Astrocyte (in vitro differentiated cells and primary cell): ENCODE data around the gene DCLK1. TPM values are rescaled to one million over a fixed set of nuclear protein-coding genes. Genes with fewer than 3 reads are reported as not detected.

ENCODE experiments used
- DNase-seq: peaks from one replicate; pipeline ENCODE4 v3.0.0-alpha.2; 2010; ENCODE audit warnings: low read depth
- FAIRE-seq: peaks from 2 replicates; lab custom pipeline; 2011; peaks lifted over from hg19 to GRCh38; lab: Jason Lieb, UNC
- H2AFZ ChIP-seq: 2 replicates; pipeline ENCODE4 v1.6.0; 2012; ENCODE audit warnings: low read depth, low read length, inconsistent platforms
- H3K27ac ChIP-seq: 2 replicates; pipeline ENCODE4 v1.5.1; 2011; ENCODE audit warnings: low read depth, low read length, inconsistent platforms
- H3K27me3 ChIP-seq: 2 replicates; pipeline ENCODE4 v1.6.0; 2011; ENCODE audit warnings: low read length, inconsistent platforms; ENCODE audit not compliant: insufficient read depth
- H3K36me3 ChIP-seq: 2 replicates; pipeline ENCODE4 v1.5.1; 2011; ENCODE audit warnings: low read length, inconsistent platforms; ENCODE audit not compliant: insufficient read depth
- H3K4me1 ChIP-seq: 2 replicates; pipeline ENCODE4 v1.5.1; 2011; ENCODE audit warnings: low read length, inconsistent platforms; ENCODE audit not compliant: insufficient read depth
- H3K4me2 ChIP-seq: 2 replicates; pipeline ENCODE4 v1.6.0; 2012; ENCODE audit warnings: low read length, inconsistent platforms
- H3K4me3 ChIP-seq: 2 replicates; pipeline ENCODE4 v1.5.1; 2011; ENCODE audit warnings: low read depth, mild to moderate bottlenecking, low read length, inconsistent platforms; ENCODE audit not compliant: insufficient read depth
- H3K79me2 ChIP-seq: 2 replicates; pipeline ENCODE4 v1.6.0; 2012; ENCODE audit warnings: mild to moderate bottlenecking, low read length, inconsistent platforms; ENCODE audit not compliant: insufficient read depth
- H3K9ac ChIP-seq: 2 replicates; pipeline ENCODE4 v1.6.0; 2012; ENCODE audit warnings: mild to moderate bottlenecking, low read length, inconsistent platforms
- H3K9me3 ChIP-seq: 2 replicates; pipeline ENCODE4 v1.5.1; 2012; ENCODE audit warnings: low read depth, mild to moderate bottlenecking, low read length, inconsistent platforms; ENCODE audit not compliant: insufficient read depth
- H4K20me1 ChIP-seq: 2 replicates; pipeline ENCODE4 v1.6.0; 2012; ENCODE audit warnings: low read length, inconsistent platforms; ENCODE audit not compliant: insufficient read depth
- H3K27ac Mint-ChIP-seq: one replicate; pipeline ENCODE4 v1.8.0; 2021; ENCODE audit warnings: mild to moderate bottlenecking, mixed read lengths; ENCODE audit not compliant: unreplicated experiment
- H3K27me3 Mint-ChIP-seq: one replicate; pipeline ENCODE4 v1.8.0; 2021; ENCODE audit warnings: low read depth, mixed read lengths; ENCODE audit not compliant: unreplicated experiment
- H3K36me3 Mint-ChIP-seq: one replicate; pipeline ENCODE4 v1.8.0; 2021; ENCODE audit warnings: low read depth, mixed read lengths; ENCODE audit not compliant: unreplicated experiment
- H3K4me1 Mint-ChIP-seq: one replicate; pipeline ENCODE4 v1.8.0; 2021; ENCODE audit warnings: low read depth, mixed read lengths; ENCODE audit not compliant: unreplicated experiment
- H3K4me3 Mint-ChIP-seq: one replicate; pipeline ENCODE4 v1.8.0; 2021; ENCODE audit warnings: mild to moderate bottlenecking, moderate library complexity, mixed read lengths; ENCODE audit not compliant: unreplicated experiment
- H3K9me3 Mint-ChIP-seq: one replicate; pipeline ENCODE4 v1.8.0; 2021; ENCODE audit warnings: mild to moderate bottlenecking, mixed read lengths; ENCODE audit not compliant: unreplicated experiment
- EZH2 ChIP-seq: IDR thresholded peaks from 2 replicates; pipeline ENCODE4 v1.6.1; 2012; ENCODE audit warnings: mild to moderate bottlenecking, low read length, inconsistent platforms; ENCODE audit not compliant: insufficient read depth
- total RNA-seq: library from RNA; stranded (reverse); gene quantifications from 2 replicates; pipeline ENCODE4 v1.2.1, GENCODE V29; 2021
- TF ChIP-seq, protein P1 (sequence below): IDR thresholded peaks from 2 replicates; pipeline ENCODE4 v1.5.1; 2011; ENCODE audit warnings: low read depth, mild to moderate bottlenecking, inconsistent platforms, low read length, moderate library complexity; ENCODE audit not compliant: insufficient read depth

DCLK1 gene
- total RNA-seq, 1 donor from 2014 or later, result 4.9 TPM

GRCh38 chr13:35876601-35877000, 254.6 kb downstream of the DCLK1 start:
- Histone ChIP-seq H4K20me1 (no peaks in the 10 kb centered on the region), H3K27me3 (no peaks in the 10 kb centered on the region), H3K4me2 (no peak overlapping the region), H3K4me1 (no peaks in the 10 kb centered on the region), H3K4me3 (no peak overlapping the region), H3K79me2 (no peaks in the 10 kb centered on the region), H3K36me3 (no peaks in the 10 kb centered on the region), H3K27ac (no peak overlapping the region), H2AFZ (no peak overlapping the region), H3K9me3 (no peaks in the 10 kb centered on the region), H3K9ac (no peak overlapping the region)
- Mint-ChIP-seq H3K36me3 (no peaks in the 10 kb centered on the region), H3K4me1 (no peaks in the 10 kb centered on the region), H3K27ac (no peak overlapping the region), H3K9me3 (peaks cover 2% of the 10 kb centered on the region), H3K4me3 (no peak overlapping the region), H3K27me3 (no peaks in the 10 kb centered on the region)
- DNase-seq, result no peak
- TF ChIP-seq, protein P1, sequence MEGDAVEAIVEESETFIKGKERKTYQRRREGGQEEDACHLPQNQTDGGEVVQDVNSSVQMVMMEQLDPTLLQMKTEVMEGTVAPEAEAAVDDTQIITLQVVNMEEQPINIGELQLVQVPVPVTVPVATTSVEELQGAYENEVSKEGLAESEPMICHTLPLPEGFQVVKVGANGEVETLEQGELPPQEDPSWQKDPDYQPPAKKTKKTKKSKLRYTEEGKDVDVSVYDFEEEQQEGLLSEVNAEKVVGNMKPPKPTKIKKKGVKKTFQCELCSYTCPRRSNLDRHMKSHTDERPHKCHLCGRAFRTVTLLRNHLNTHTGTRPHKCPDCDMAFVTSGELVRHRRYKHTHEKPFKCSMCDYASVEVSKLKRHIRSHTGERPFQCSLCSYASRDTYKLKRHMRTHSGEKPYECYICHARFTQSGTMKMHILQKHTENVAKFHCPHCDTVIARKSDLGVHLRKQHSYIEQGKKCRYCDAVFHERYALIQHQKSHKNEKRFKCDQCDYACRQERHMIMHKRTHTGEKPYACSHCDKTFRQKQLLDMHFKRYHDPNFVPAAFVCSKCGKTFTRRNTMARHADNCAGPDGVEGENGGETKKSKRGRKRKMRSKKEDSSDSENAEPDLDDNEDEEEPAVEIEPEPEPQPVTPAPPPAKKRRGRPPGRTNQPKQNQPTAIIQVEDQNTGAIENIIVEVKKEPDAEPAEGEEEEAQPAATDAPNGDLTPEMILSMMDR, result no peak
- TF ChIP-seq EZH2, result no peak
- no peak for FAIRE-seq

- H3K9ac ChIP-seq, result no peak overlapping the region
- Mint-ChIP-seq H3K4me3 (no peak overlapping the region), H3K4me1 (no peaks in the 10 kb centered on the region), H3K9me3 (peaks cover 2% of the 10 kb centered on the region), H3K36me3 (no peaks in the 10 kb centered on the region), H3K27ac (no peak overlapping the region), H3K27me3 (no peaks in the 10 kb centered on the region)
- no peaks in the 10 kb centered on the region for H4K20me1 ChIP-seq
- H3K9me3 ChIP-seq, result no peaks in the 10 kb centered on the region
- no peak overlapping the region for H3K4me2 ChIP-seq
- H3K36me3 ChIP-seq, result no peaks in the 10 kb centered on the region
- H2AFZ ChIP-seq, result no peak overlapping the region
- H3K4me1 ChIP-seq, result no peaks in the 10 kb centered on the region
- TF ChIP-seq, protein P1, result no peak
- no peak for TF ChIP-seq EZH2
- H3K4me3 ChIP-seq, result no peak overlapping the region
- H3K79me2 ChIP-seq, result no peaks in the 10 kb centered on the region
- no peak for DNase-seq
- H3K27me3 ChIP-seq, result no peaks in the 10 kb centered on the region
- H3K27ac ChIP-seq, result no peak overlapping the region
- FAIRE-seq, result no peak
These were observed 256.5 kb downstream of the DCLK1 start for GRCh38 chr13:35874704-35875103.

GRCh38 chr13:35872369-35872768, 258.8 kb downstream of the DCLK1 start:
- no peaks in the 10 kb centered on the region for H3K27me3 Mint-ChIP-seq
- H3K27me3 ChIP-seq, result no peaks in the 10 kb centered on the region
- H3K4me3 ChIP-seq, result no peak overlapping the region
- no peak overlapping the region for H3K9ac ChIP-seq
- no peaks in the 10 kb centered on the region for H3K79me2 ChIP-seq
- H3K36me3 ChIP-seq, result no peaks in the 10 kb centered on the region
- H3K9me3 ChIP-seq, result no peaks in the 10 kb centered on the region
- no peaks in the 10 kb centered on the region for H4K20me1 ChIP-seq
- H3K9me3 Mint-ChIP-seq, result peaks cover 2% of the 10 kb centered on the region
- H3K27ac ChIP-seq, result no peak overlapping the region
- H3K4me3 Mint-ChIP-seq, result no peak overlapping the region
- H2AFZ ChIP-seq, result no peak overlapping the region
- DNase-seq, result no peak
- no peak for FAIRE-seq
- no peaks in the 10 kb centered on the region for H3K36me3 Mint-ChIP-seq
- H3K4me1 Mint-ChIP-seq, result no peaks in the 10 kb centered on the region
- H3K4me2 ChIP-seq, result no peak overlapping the region
- no peak for TF ChIP-seq EZH2
- TF ChIP-seq, protein P1, result no peak
- no peaks in the 10 kb centered on the region for H3K4me1 ChIP-seq
- no peak overlapping the region for H3K27ac Mint-ChIP-seq
